Central memory CD8-positive, alpha-beta T cell (primary cell): ENCODE measurements around the gene ZNF557.

Experiments used
- ATAC-seq: fragments of 150-1000 bp; cut with Tn5 transposase; replicated peaks from 2 replicates; pipeline ENCODE4 v1.10.0; 2022; ENCODE audit warnings: mild to moderate bottlenecking, moderate FRiP score, moderate number of reproducible peaks; ENCODE audit not compliant: poor library complexity, severe bottlenecking; ENCODE audit errors: extremely low read depth
- DNase-seq, 2 donors: peaks; one replicate each; pipeline ENCODE4 v3.0.0; 2021; ENCODE audit warnings: low spot score in 2 of 2
- H3K27ac Mint-ChIP-seq: one replicate; pipeline ENCODE4 v1.8.0; 2022; ENCODE audit warnings: low read depth, mild to moderate bottlenecking, moderate library complexity, mixed read lengths
- H3K27me3 Mint-ChIP-seq: one replicate; pipeline ENCODE4 v1.8.0; 2022; ENCODE audit warnings: mixed read lengths
- H3K36me3 Mint-ChIP-seq: one replicate; pipeline ENCODE4 v1.8.0; 2022; ENCODE audit warnings: mild to moderate bottlenecking, moderate library complexity, mixed read lengths; ENCODE audit not compliant: insufficient read depth
- H3K4me1 Mint-ChIP-seq: one replicate; pipeline ENCODE4 v1.8.0; 2022; ENCODE audit warnings: mixed read lengths
- H3K4me3 Mint-ChIP-seq: one replicate; pipeline ENCODE4 v1.8.0; 2022; ENCODE audit warnings: mild to moderate bottlenecking, moderate library complexity, mixed read lengths
- H3K9me3 Mint-ChIP-seq: one replicate; pipeline ENCODE4 v1.8.0; 2022; ENCODE audit warnings: mixed read lengths

The ZNF557 gene

GRCh38 chr19:7115721-7116120 is 46.2 kb downstream of the ZNF557 start:
- ATAC-seq, result no peak
- H3K36me3 Mint-ChIP-seq, result no peaks in the 10 kb centered on the region
- H3K9me3 Mint-ChIP-seq, result no peaks in the 10 kb centered on the region
- H3K4me3 Mint-ChIP-seq, result no peak overlapping the region
- DNase-seq, result no peak
- H3K27me3 Mint-ChIP-seq, result peaks cover 45% of the 10 kb centered on the region
- no peak overlapping the region for H3K27ac Mint-ChIP-seq
- H3K4me1 Mint-ChIP-seq, result no peaks in the 10 kb centered on the region

GRCh38 chr19:7117248-7117647 is 47.7 kb downstream of the ZNF557 start:
- H3K4me1 Mint-ChIP-seq, result no peaks in the 10 kb centered on the region
- H3K36me3 Mint-ChIP-seq, result no peaks in the 10 kb centered on the region
- H3K27ac Mint-ChIP-seq, result no peak overlapping the region
- DNase-seq, result no peak
- H3K9me3 Mint-ChIP-seq, result no peaks in the 10 kb centered on the region
- H3K27me3 Mint-ChIP-seq, result peaks cover 54% of the 10 kb centered on the region
- H3K4me3 Mint-ChIP-seq, result no peak overlapping the region
- ATAC-seq, result no peak

GRCh38 chr19:7119582-7119981 is 50.1 kb downstream of the ZNF557 start:
- ATAC-seq (no peak), DNase-seq (no peak)
- Mint-ChIP-seq H3K4me3 (no peak overlapping the region), H3K27me3 (peaks cover 33% of the 10 kb centered on the region), H3K4me1 (no peaks in the 10 kb centered on the region), H3K36me3 (no peaks in the 10 kb centered on the region), H3K9me3 (no peaks in the 10 kb centered on the region), H3K27ac (no peak overlapping the region)

- Mint-ChIP-seq H3K9me3 (no peaks in the 10 kb centered on the region), H3K36me3 (no peaks in the 10 kb centered on the region), H3K4me1 (no peaks in the 10 kb centered on the region), H3K27me3 (peaks cover 27% of the 10 kb centered on the region), H3K27ac (no peak overlapping the region), H3K4me3 (no peak overlapping the region)
- no peak for ATAC-seq
- DNase-seq, result no peak
These were observed 51.0 kb downstream of the ZNF557 start for GRCh38 chr19:7120499-7120898.

GRCh38 chr19:7122701-7123100 is 53.2 kb downstream of the ZNF557 start:
- H3K9me3 Mint-ChIP-seq, result no peaks in the 10 kb centered on the region
- no peak for ATAC-seq
- no peaks in the 10 kb centered on the region for H3K36me3 Mint-ChIP-seq
- H3K27ac Mint-ChIP-seq, result no peak overlapping the region
- H3K4me1 Mint-ChIP-seq, result no peaks in the 10 kb centered on the region
- H3K4me3 Mint-ChIP-seq, result no peak overlapping the region
- peaks cover 17% of the 10 kb centered on the region for H3K27me3 Mint-ChIP-seq
- DNase-seq, result no peak

- Mint-ChIP-seq H3K4me3 (no peak overlapping the region), H3K36me3 (no peaks in the 10 kb centered on the region), H3K27ac (no peak overlapping the region), H3K27me3 (peaks cover 17% of the 10 kb centered on the region), H3K9me3 (no peaks in the 10 kb centered on the region), H3K4me1 (no peaks in the 10 kb centered on the region)
- ATAC-seq (no peak), DNase-seq (no peak)
These were observed 55.3 kb downstream of the ZNF557 start for GRCh38 chr19:7124782-7125181.

GRCh38 chr19:7125221-7125620 is 55.7 kb downstream of the ZNF557 start:
- ATAC-seq, result no peak
- DNase-seq, result no peak
- no peak overlapping the region for H3K4me3 Mint-ChIP-seq
- no peaks in the 10 kb centered on the region for H3K9me3 Mint-ChIP-seq
- H3K36me3 Mint-ChIP-seq, result no peaks in the 10 kb centered on the region
- H3K27me3 Mint-ChIP-seq, result peaks cover 15% of the 10 kb centered on the region
- H3K27ac Mint-ChIP-seq, result no peak overlapping the region
- no peaks in the 10 kb centered on the region for H3K4me1 Mint-ChIP-seq

- H3K36me3 Mint-ChIP-seq, result no peaks in the 10 kb centered on the region
- H3K9me3 Mint-ChIP-seq, result no peaks in the 10 kb centered on the region
- no peak for DNase-seq
- no peaks in the 10 kb centered on the region for H3K4me1 Mint-ChIP-seq
- ATAC-seq, result no peak
- H3K27me3 Mint-ChIP-seq, result peaks cover 5% of the 10 kb centered on the region
- H3K27ac Mint-ChIP-seq, result no peak overlapping the region
- H3K4me3 Mint-ChIP-seq, result no peak overlapping the region
These were observed 56.6 kb downstream of the ZNF557 start for GRCh38 chr19:7126132-7126531.

GRCh38 chr19:7130043-7130442 is 60.5 kb downstream of the ZNF557 start:
- Mint-ChIP-seq H3K9me3 (no peaks in the 10 kb centered on the region), H3K27ac (no peak overlapping the region), H3K27me3 (peaks cover 9% of the 10 kb centered on the region), H3K4me1 (no peaks in the 10 kb centered on the region), H3K36me3 (no peaks in the 10 kb centered on the region), H3K4me3 (no peak overlapping the region)
- no peak for ATAC-seq
- DNase-seq, result no peak

- no peaks in the 10 kb centered on the region for H3K4me1 Mint-ChIP-seq
These were observed 62.6 kb downstream of the ZNF557 start for GRCh38 chr19:7132054-7132453.

GRCh38 chr19:7137120-7137519 is 67.6 kb downstream of the ZNF557 start:
- Mint-ChIP-seq H3K4me3 (no peak overlapping the region), H3K9me3 (no peaks in the 10 kb centered on the region), H3K4me1 (no peaks in the 10 kb centered on the region), H3K27me3 (peaks cover 14% of the 10 kb centered on the region), H3K27ac (no peak overlapping the region), H3K36me3 (peaks cover 8% of the 10 kb centered on the region)
- ATAC-seq, result no peak
- DNase-seq, result no peak

More at GRCh38 chr19:7132054-7132453, 62.6 kb downstream of the ZNF557 start:
- ATAC-seq (no peak), DNase-seq (no peak)
- Mint-ChIP-seq H3K9me3 (no peaks in the 10 kb centered on the region), H3K4me3 (no peak overlapping the region), H3K27ac (no peak overlapping the region), H3K36me3 (peaks cover 4% of the 10 kb centered on the region), H3K27me3 (peaks cover 19% of the 10 kb centered on the region)
